Gastrocnemius medialis (tissue), 4 donors: ENCODE measurements around the gene FDXACB1.

ENCODE experiments used
- POLR2A ChIP-seq, 2 donors: fragments of 450-650 bp; IDR thresholded peaks; one replicate each; pipeline ENCODE4 v1.6.1; 2017; ENCODE audit warnings: antibody characterized with exemption in 2 of 2, mild to moderate bottlenecking in 2 of 2, moderate library complexity in 2 of 2
- TF ChIP-seq, protein P1 (sequence below), 5 experiments: fragments of 450-650 bp in 3 of 5; fragments of 200-600 bp in 2 of 5; sonication (generic) in 2 of 5; IDR thresholded peaks in 4 of 5; conservative IDR thresholded peaks in 1 of 5; 1 replicate in 4 of 5; 2 replicates in 1 of 5; pipeline ENCODE4 v1.5.1; 2016 to 2019; ENCODE audit warnings: antibody characterized with exemption in 5 of 5, mild to moderate bottlenecking in 3 of 5, moderate library complexity in 3 of 5

DNA sequence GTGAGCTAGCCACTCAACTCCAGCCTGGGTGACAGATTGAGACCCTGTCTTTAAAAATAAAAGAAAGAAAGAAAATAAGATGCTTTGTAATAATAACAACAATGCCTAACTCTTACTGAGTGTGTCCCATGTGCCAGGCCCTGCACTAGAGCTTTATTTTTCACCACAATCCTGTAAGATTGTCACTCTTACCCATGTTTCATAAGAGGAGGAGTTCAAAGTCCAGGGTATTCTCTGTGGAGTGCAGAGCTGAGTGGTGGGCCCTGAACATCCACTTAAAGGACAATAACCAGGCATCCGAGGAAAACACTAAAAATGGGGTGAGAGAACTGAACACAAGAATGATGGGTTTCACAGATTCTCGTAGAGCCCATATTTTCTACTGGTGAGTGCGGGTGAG is 38.8 kb upstream of the FDXACB1 start:
- TF ChIP-seq, protein P1, sequence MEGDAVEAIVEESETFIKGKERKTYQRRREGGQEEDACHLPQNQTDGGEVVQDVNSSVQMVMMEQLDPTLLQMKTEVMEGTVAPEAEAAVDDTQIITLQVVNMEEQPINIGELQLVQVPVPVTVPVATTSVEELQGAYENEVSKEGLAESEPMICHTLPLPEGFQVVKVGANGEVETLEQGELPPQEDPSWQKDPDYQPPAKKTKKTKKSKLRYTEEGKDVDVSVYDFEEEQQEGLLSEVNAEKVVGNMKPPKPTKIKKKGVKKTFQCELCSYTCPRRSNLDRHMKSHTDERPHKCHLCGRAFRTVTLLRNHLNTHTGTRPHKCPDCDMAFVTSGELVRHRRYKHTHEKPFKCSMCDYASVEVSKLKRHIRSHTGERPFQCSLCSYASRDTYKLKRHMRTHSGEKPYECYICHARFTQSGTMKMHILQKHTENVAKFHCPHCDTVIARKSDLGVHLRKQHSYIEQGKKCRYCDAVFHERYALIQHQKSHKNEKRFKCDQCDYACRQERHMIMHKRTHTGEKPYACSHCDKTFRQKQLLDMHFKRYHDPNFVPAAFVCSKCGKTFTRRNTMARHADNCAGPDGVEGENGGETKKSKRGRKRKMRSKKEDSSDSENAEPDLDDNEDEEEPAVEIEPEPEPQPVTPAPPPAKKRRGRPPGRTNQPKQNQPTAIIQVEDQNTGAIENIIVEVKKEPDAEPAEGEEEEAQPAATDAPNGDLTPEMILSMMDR (IDR thresholded peaks at IDR 0.05 in 4 of 5, conservative IDR thresholded peaks at IDR 0.05 in 1 of 5), result no peak
- TF ChIP-seq POLR2A (IDR thresholded peaks at IDR 0.05), result no peak
